Gastrocnemius medialis (tissue), 4 donors: Measurements from ENCODE around the gene RPS15. TPM values are rescaled to one million over a fixed set of nuclear protein-coding genes. Genes with fewer than 3 reads are reported as not detected.
A peak's percentile ranks its signal among the peaks of the same experiment; 100 is the strongest.

Experiments
- ATAC-seq, 2 donors: fragments of 150-250 bp; one replicate each; pipeline ENCODE4 v1.9.1; 2016
- DNase-seq, 2 donors: peaks; one replicate each; pipeline ENCODE4 v3.0.0-alpha.2; 2019
- H3K27ac ChIP-seq, 4 donors: fragments of 200-600 bp; sonication (generic); 1 replicate in 1 of 4; 2 replicates in 3 of 4; pipeline ENCODE4 v1.5.1; 2016 to 2018; ENCODE audit warnings: mild to moderate bottlenecking in 2 of 4, moderate library complexity in 1 of 4
- H3K27me3 ChIP-seq, 3 donors: fragments of 200-600 bp; sonication (generic) in 2 of 3; 1 replicate in 1 of 3; 2 replicates in 2 of 3; pipeline versions ENCODE4 v1.5.1 to v1.6.0; 2016 to 2019; ENCODE audit warnings: mild to moderate bottlenecking in 1 of 3, moderate library complexity in 1 of 3
- H3K36me3 ChIP-seq, 2 donors: fragments of 200-600 bp; sonication (generic) in 1 of 2; one replicate each; pipeline ENCODE4 v1.5.1; 2017 to 2018
- H3K4me1 ChIP-seq, 2 donors: fragments of 200-600 bp; sonication (generic) in 1 of 2; one replicate each; pipeline ENCODE4 v1.5.1; 2016 to 2017; ENCODE audit warnings: mild to moderate bottlenecking in 2 of 2
- H3K4me3 ChIP-seq, 4 donors: fragments of 200-600 bp; sonication (generic) in 3 of 4; 1 replicate in 1 of 4; 2 replicates in 3 of 4; pipeline ENCODE4 v1.5.1; 2016 to 2019; ENCODE audit warnings: mild to moderate bottlenecking in 2 of 4
- H3K9me3 ChIP-seq, 3 donors: fragments of 200-600 bp; sonication (generic) in 2 of 3; 1 replicate in 1 of 3; 2 replicates in 2 of 3; pipeline ENCODE4 v1.5.1; 2016 to 2019
- POLR2A ChIP-seq, 2 donors: fragments of 450-650 bp; IDR thresholded peaks; one replicate each; pipeline ENCODE4 v1.6.1; 2017; ENCODE audit warnings: antibody characterized with exemption in 2 of 2, mild to moderate bottlenecking in 2 of 2, moderate library complexity in 2 of 2
- in situ Hi-C, 4 donors: fragments of 200-750 bp; cut with MboI; loops; one replicate each; pipeline versions ENCODE4 v1.15.0 to v1.8.0; 2017; ENCODE audit warnings: low sequenced_read_pairs in 4 of 4
- intact Hi-C: fragments of 100-400 bp; cut with DNase I; formaldehyde crosslinking; loops from one replicate; pipeline ENCODE4 v1.15.1; 2023; ENCODE audit warnings: low total_unique reads
- total RNA-seq, 4 donors: library from RNA; depleted of rRNA; stranded (reverse); fragments of >200 nt; gene quantifications; one replicate each; pipeline versions ENCODE4 v1.1.0 to v1.2.3, GENCODE V29; 2016
- TF ChIP-seq, protein P1 (sequence below), 5 experiments: fragments of 450-650 bp in 3 of 5; fragments of 200-600 bp in 2 of 5; sonication (generic) in 2 of 5; IDR thresholded peaks in 4 of 5; conservative IDR thresholded peaks in 1 of 5; 1 replicate in 4 of 5; 2 replicates in 1 of 5; pipeline ENCODE4 v1.5.1; 2016 to 2019; ENCODE audit warnings: antibody characterized with exemption in 5 of 5, mild to moderate bottlenecking in 3 of 5, moderate library complexity in 3 of 5

The RPS15 gene
- total RNA-seq, 4 donors from 2014 or later, result 2,323 to 3,835 (median 2,607) TPM

DNA sequence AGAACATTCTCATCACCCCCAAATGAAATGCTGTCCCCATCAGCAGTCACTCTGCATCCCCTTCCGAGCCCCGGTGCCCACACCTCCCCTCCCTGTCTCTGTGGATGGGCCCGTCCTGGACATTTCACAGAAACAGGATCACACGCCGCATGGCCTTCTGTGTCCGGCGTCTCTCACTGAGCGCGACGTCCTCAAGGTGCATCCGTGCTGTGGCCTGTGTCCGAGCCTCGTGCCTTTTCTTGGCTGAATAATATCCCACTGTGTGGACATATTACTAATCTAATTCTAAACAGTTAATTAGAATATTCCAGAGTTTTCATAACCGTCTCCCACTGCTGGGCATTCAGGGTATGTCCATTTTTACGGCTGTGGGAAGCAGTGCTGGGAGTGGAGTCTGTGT lies 45.8 kb upstream of the RPS15 start:
- TF ChIP-seq, protein P1, sequence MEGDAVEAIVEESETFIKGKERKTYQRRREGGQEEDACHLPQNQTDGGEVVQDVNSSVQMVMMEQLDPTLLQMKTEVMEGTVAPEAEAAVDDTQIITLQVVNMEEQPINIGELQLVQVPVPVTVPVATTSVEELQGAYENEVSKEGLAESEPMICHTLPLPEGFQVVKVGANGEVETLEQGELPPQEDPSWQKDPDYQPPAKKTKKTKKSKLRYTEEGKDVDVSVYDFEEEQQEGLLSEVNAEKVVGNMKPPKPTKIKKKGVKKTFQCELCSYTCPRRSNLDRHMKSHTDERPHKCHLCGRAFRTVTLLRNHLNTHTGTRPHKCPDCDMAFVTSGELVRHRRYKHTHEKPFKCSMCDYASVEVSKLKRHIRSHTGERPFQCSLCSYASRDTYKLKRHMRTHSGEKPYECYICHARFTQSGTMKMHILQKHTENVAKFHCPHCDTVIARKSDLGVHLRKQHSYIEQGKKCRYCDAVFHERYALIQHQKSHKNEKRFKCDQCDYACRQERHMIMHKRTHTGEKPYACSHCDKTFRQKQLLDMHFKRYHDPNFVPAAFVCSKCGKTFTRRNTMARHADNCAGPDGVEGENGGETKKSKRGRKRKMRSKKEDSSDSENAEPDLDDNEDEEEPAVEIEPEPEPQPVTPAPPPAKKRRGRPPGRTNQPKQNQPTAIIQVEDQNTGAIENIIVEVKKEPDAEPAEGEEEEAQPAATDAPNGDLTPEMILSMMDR (IDR thresholded peaks at IDR 0.05 in 4 of 5, conservative IDR thresholded peaks at IDR 0.05 in 1 of 5), result no peak
- TF ChIP-seq POLR2A (IDR thresholded peaks at IDR 0.05), result no peak
- intact Hi-C loops (no loop called here), in situ Hi-C loops (no loop called here)
- H3K27ac ChIP-seq, result no peak overlapping the region
- no peaks in the 10 kb centered on the region for H3K27me3 ChIP-seq
- no peak overlapping the region for H3K4me3 ChIP-seq
- H3K4me1 ChIP-seq, result peaks cover 21 to 30% of the 10 kb centered on the region in 2 donors
- peaks cover 0 to 51% of the 10 kb centered on the region in 2 donors for H3K36me3 ChIP-seq
- DNase-seq (no peak), ATAC-seq (no peak)
- H3K9me3 ChIP-seq, result no peaks in the 10 kb centered on the region

- no peak for DNase-seq
- TF ChIP-seq, protein P1 (IDR thresholded peaks at IDR 0.05 in 4 of 5, conservative IDR thresholded peaks at IDR 0.05 in 1 of 5), result no peak
- TF ChIP-seq POLR2A (IDR thresholded peaks at IDR 0.05), result no peak
- intact Hi-C loops, result no loop called here
These were observed 45.2 kb upstream of the RPS15 start for GRCh38 chr19:1392939-1393530.

GRCh38 chr19:1393841-1394240 lies 44.4 kb upstream of the RPS15 start:
- Histone ChIP-seq H3K27ac (no peak overlapping the region), H3K4me1 (peaks cover 16 to 20% of the 10 kb centered on the region in 2 donors), H3K36me3 (peaks cover 0 to 47% of the 10 kb centered on the region in 2 donors), H3K4me3 (no peak overlapping the region), H3K9me3 (no peaks in the 10 kb centered on the region), H3K27me3 (no peaks in the 10 kb centered on the region)
- in situ Hi-C loops, result no loop called here
- intact Hi-C loops, result no loop called here
- no peak for DNase-seq
- TF ChIP-seq POLR2A (IDR thresholded peaks at IDR 0.05), result no peak
- TF ChIP-seq, protein P1 (IDR thresholded peaks at IDR 0.05 in 4 of 5, conservative IDR thresholded peaks at IDR 0.05 in 1 of 5), result no peak
- ATAC-seq, result no peak

More at GRCh38 chr19:1392939-1393530, 45.2 kb upstream of the RPS15 start:
- H3K36me3 ChIP-seq, result peaks cover 0 to 51% of the 10 kb centered on the region in 2 donors
- in situ Hi-C loops, result no loop called here
- ATAC-seq, result no peak
- no peak overlapping the region for H3K4me3 ChIP-seq
- H3K27ac ChIP-seq, result no peak overlapping the region
- peaks cover 20 to 24% of the 10 kb centered on the region in 2 donors for H3K4me1 ChIP-seq
- no peaks in the 10 kb centered on the region for H3K9me3 ChIP-seq
- no peaks in the 10 kb centered on the region for H3K27me3 ChIP-seq

DNA sequence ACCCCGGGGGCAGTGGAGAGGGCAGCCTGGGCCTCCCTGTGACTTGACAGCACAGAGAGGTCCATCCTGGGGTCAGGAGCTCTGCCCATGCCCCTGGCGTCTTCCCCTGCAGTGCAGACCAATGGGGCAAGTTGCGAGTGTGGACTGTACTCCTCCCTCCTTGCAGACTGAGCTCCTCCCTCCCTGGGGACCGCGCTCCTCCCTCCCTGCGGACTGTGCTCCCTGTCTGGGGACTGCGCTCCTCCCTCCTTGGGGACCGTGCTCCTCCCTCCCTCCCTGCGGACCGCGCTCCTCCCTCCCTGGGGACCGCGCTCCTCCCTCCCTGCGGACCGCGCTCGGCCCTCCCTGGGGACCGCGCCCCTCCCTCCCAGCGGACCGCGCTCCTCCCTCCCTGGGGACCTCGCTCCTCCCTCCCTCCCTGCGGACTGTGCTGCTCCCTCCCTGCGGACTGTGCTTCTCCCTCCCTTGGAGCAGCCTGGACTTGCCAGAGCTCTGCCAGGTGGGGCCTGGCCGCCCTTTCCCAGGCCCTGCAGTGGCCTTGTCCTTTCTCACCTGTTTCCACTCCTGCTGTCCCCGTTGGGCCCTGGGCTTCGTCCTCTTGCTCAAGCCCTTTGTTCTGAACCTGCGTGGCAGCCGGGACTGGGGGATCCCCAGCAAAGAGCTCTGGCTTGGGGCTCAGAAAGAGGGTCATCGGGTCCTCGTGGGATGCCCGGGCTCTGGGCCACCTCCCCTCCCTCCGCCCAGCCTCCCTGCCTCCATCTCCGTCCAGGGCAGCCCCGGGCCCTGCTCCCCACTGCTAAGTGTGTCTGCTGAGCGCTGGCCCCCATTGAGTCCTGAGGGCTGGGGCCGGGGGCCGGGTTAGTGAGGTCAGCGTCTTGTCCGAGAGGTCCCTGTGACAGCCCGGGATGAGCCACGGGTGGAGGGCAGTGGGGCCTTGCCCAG lies 43.7 kb upstream of the RPS15 start:
- Histone ChIP-seq H3K4me1 (peaks cover 16 to 20% of the 10 kb centered on the region in 2 donors), H3K9me3 (no peaks in the 10 kb centered on the region), H3K27me3 (no peaks in the 10 kb centered on the region), H3K27ac (peak overlapping the region in 1 of 4 donors; percentile 99), H3K36me3 (peaks cover 0 to 40% of the 10 kb centered on the region in 2 donors), H3K4me3 (no peak overlapping the region)
- TF ChIP-seq, protein P1 (IDR thresholded peaks at IDR 0.05 in 4 of 5, conservative IDR thresholded peaks at IDR 0.05 in 1 of 5), result no peak
- TF ChIP-seq POLR2A (IDR thresholded peaks at IDR 0.05), result no peak
- in situ Hi-C loops (no loop called here), intact Hi-C loops (no loop called here)
- DNase-seq (no peak), ATAC-seq (no peak)
